DOHH2 (cell line): ENCODE measurements around the gene PDE9A.

Source experiments
- H3F3A ChIP-seq: fragments of 200-600 bp; sonication (generic), shearing (Covaris generic); 2 replicates; pipeline ENCODE4 v1.6.0; 2016; ENCODE audit warnings: antibody characterized with exemption, mild to moderate bottlenecking; ENCODE audit not compliant: control insufficient read depth, insufficient read depth
- H3K27ac ChIP-seq: fragments of 200-600 bp; sonication (generic); 2 replicates; pipeline ENCODE4 v1.5.1; 2014; ENCODE audit warnings: low read depth, mild to moderate bottlenecking, low read length, moderate library complexity
- H3K27me3 ChIP-seq: fragments of 200-600 bp; sonication (generic); 2 replicates; pipeline ENCODE4 v1.6.1; 2014; ENCODE audit warnings: mild to moderate bottlenecking, low read length, mixed read lengths; ENCODE audit not compliant: control insufficient read depth
- H3K36me3 ChIP-seq: fragments of 200-600 bp; sonication (generic); 2 replicates; pipeline ENCODE4 v1.6.1; 2014; ENCODE audit warnings: mild to moderate bottlenecking, low read length, moderate library complexity, mixed read lengths; ENCODE audit not compliant: control insufficient read depth
- H3K4me1 ChIP-seq: fragments of 200-600 bp; sonication (generic); 2 replicates; pipeline ENCODE4 v1.6.1; 2014; ENCODE audit warnings: mild to moderate bottlenecking, low read length, mixed read lengths; ENCODE audit not compliant: control insufficient read depth
- H3K4me2 ChIP-seq: fragments of 200-600 bp; sonication (generic); 2 replicates; pipeline ENCODE4 v1.6.0; 2014; ENCODE audit warnings: mild to moderate bottlenecking, low read length, moderate library complexity
- H3K4me3 ChIP-seq: fragments of 200-600 bp; sonication (generic); 2 replicates; pipeline ENCODE4 v1.5.1; 2014; ENCODE audit warnings: mild to moderate bottlenecking, low read length, mixed read lengths
- H3K79me2 ChIP-seq: fragments of 200-600 bp; sonication (generic); 2 replicates; pipeline ENCODE4 v1.6.1; 2014; ENCODE audit warnings: mild to moderate bottlenecking, low read length, mixed read lengths; ENCODE audit not compliant: control insufficient read depth
- H3K9me2 ChIP-seq: fragments of 200-600 bp; sonication (generic); replicated peaks from 2 replicates; pipeline ENCODE4 v1.6.1; 2014; ENCODE audit warnings: mild to moderate bottlenecking, low read length, mixed read lengths; ENCODE audit not compliant: control insufficient read depth
- H3K9me3 ChIP-seq: fragments of 200-600 bp; sonication (generic); 2 replicates; pipeline ENCODE4 v1.6.1; 2014; ENCODE audit warnings: antibody characterized with exemption, low read length, mixed read lengths; ENCODE audit not compliant: control insufficient read depth, insufficient read depth
- H4K20me1 ChIP-seq: fragments of 200-600 bp; sonication (generic); 2 replicates; pipeline ENCODE4 v1.6.0; 2014; ENCODE audit warnings: low read depth, mild to moderate bottlenecking, antibody characterized with exemption, low read length, moderate library complexity; ENCODE audit not compliant: control insufficient read depth, insufficient read depth
- EZH2phosphoT487 ChIP-seq: fragments of 200-600 bp; sonication (generic); IDR thresholded peaks from 2 replicates; pipeline ENCODE4 v1.6.1; 2017; ENCODE audit warnings: borderline replicate concordance, mild to moderate bottlenecking, antibody characterized with exemption, low read length, moderate library complexity, mixed read lengths
- TF ChIP-seq, protein P1 (sequence below): fragments of 200-600 bp; sonication (generic); IDR thresholded peaks from one replicate; pipeline ENCODE4 v1.5.1; 2014; ENCODE audit warnings: antibody characterized with exemption, mild to moderate bottlenecking, low read depth, low read length; ENCODE audit not compliant: poor library complexity, severe bottlenecking

The PDE9A gene

DNA sequence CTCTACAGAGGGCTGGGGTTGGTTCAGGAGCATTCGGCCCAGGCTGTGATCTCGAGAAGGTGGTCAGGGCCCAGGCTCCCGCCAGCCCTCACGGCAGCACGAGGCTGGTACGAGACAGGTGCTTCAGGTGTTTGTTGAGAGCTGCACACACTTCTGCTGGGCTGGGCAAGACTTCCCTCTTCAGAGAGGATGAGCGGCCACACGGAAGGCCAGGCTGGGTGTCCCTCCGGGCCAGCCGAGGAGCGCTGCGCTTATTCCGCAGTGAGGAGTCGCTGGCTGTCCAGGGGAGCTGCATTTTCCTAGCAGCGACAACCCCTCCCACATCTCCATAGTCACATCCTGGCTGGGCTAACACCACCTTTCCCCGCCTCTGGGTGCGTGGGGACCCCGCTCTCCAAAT, 50.5 kb downstream of the PDE9A start:
- Histone ChIP-seq H3K9me2 (no peaks in the 10 kb centered on the region), H4K20me1 (no peaks in the 10 kb centered on the region), H3K27ac (no peak overlapping the region), H3K4me2 (no peak overlapping the region), H3K4me1 (no peaks in the 10 kb centered on the region), H3K36me3 (peaks cover 3% of the 10 kb centered on the region; the same call in 1 of the 2 replicates), H3K27me3 (no peaks in the 10 kb centered on the region), H3K4me3 (no peak overlapping the region), H3K79me2 (no peaks in the 10 kb centered on the region), H3F3A (no peaks in the 10 kb centered on the region), H3K9me3 (no peaks in the 10 kb centered on the region)
- TF ChIP-seq EZH2phosphoT487, result no peak
- TF ChIP-seq, protein P1, sequence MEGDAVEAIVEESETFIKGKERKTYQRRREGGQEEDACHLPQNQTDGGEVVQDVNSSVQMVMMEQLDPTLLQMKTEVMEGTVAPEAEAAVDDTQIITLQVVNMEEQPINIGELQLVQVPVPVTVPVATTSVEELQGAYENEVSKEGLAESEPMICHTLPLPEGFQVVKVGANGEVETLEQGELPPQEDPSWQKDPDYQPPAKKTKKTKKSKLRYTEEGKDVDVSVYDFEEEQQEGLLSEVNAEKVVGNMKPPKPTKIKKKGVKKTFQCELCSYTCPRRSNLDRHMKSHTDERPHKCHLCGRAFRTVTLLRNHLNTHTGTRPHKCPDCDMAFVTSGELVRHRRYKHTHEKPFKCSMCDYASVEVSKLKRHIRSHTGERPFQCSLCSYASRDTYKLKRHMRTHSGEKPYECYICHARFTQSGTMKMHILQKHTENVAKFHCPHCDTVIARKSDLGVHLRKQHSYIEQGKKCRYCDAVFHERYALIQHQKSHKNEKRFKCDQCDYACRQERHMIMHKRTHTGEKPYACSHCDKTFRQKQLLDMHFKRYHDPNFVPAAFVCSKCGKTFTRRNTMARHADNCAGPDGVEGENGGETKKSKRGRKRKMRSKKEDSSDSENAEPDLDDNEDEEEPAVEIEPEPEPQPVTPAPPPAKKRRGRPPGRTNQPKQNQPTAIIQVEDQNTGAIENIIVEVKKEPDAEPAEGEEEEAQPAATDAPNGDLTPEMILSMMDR, result no peak

DNA sequence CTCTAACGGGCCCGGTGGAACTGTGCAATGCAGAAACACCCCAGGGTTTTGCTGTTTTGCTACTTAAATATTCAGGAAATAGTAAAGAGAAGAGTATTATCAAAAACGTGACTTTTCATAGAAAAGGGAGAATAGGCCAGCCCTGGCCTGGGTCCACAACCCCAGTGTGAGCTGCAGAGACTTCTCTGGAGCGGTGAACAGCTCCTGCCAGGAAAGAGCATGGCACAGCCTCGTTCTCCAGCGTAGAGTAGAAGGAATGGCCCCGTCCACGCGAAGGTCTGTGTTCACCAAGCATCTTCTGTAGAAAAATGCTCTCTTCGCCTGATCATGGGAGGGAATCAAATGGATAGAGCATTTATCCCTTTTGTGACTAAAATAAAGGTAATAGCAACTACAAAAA, 51.4 kb downstream of the PDE9A start:
- Histone ChIP-seq H3F3A (no peaks in the 10 kb centered on the region), H3K9me3 (no peaks in the 10 kb centered on the region), H3K27me3 (no peaks in the 10 kb centered on the region), H3K4me3 (no peak overlapping the region), H3K4me1 (no peaks in the 10 kb centered on the region), H3K79me2 (no peaks in the 10 kb centered on the region), H4K20me1 (no peaks in the 10 kb centered on the region), H3K4me2 (no peak overlapping the region), H3K36me3 (peaks cover 3% of the 10 kb centered on the region; the same call in 1 of the 2 replicates), H3K27ac (no peak overlapping the region), H3K9me2 (no peaks in the 10 kb centered on the region)
- TF ChIP-seq, protein P1, result no peak
- no peak for TF ChIP-seq EZH2phosphoT487

DNA sequence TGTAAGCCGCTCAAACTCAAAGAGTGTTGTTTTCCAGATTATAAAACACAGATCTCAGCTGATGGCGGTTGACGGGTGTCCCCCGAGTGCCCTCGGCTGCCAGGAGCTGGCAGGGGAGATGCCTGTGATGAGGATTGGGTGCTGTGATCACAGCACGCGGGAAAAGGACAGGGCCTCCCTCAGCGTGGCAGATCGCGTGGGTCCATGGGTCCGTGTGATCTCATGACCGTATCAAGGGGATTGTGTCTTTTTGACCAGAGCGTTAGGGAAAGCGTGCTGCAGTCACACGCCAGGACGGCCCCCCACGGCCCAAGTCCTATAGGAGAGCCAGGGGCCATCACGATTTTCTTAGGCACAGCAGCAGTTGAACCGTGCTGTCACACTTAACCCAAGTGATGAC, 51.9 kb downstream of the PDE9A start:
- no peak for TF ChIP-seq EZH2phosphoT487

DNA sequence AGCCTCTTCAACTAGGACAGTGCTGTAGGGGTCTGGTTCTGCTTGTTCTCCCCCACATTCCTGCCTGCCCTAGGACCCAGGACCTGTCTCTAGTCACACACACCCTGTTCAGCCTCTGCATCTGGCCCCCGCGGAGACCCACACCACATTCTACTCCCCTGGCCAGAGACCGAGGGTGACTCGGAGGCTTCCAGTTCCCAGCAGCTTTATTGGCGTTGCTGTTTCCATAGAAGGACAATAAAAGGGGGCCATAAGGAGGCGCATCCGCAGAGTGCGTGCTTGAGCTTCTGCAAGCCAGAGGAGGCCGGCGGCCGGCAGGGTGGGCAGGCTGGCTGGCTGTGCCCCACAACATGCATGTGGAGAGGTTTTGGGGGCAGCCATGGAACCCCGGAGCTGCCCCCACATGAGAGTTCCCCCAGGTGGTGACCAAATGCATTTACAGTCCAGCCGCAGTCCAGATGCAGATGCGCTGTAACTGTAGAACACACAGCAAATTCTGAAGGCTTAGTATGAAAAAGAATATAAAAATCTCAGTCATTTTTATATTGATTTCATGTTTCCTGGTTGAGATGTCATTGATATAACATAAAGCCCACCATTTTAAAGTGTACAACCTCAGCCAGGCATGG, 52.4 kb downstream of the PDE9A start:
- Histone ChIP-seq H3K27me3 (no peaks in the 10 kb centered on the region), H3K79me2 (no peaks in the 10 kb centered on the region), H3K9me3 (no peaks in the 10 kb centered on the region)

More for the DNA sequence above, 51.9 kb downstream of the PDE9A start:
- Histone ChIP-seq H3K27ac (no peak overlapping the region), H3K4me3 (no peak overlapping the region), H3K9me2 (no peaks in the 10 kb centered on the region), H4K20me1 (no peaks in the 10 kb centered on the region), H3F3A (no peaks in the 10 kb centered on the region), H3K4me1 (no peaks in the 10 kb centered on the region), H3K36me3 (peaks cover 3% of the 10 kb centered on the region; the same call in 1 of the 2 replicates), H3K4me2 (no peak overlapping the region), H3K79me2 (no peaks in the 10 kb centered on the region), H3K9me3 (no peaks in the 10 kb centered on the region), H3K27me3 (no peaks in the 10 kb centered on the region)

More for the DNA sequence above, 52.4 kb downstream of the PDE9A start:
- Histone ChIP-seq H3K36me3 (no peaks in the 10 kb centered on the region), H3K4me2 (no peak overlapping the region), H3K4me1 (no peaks in the 10 kb centered on the region), H3K4me3 (no peak overlapping the region), H3F3A (no peaks in the 10 kb centered on the region), H3K27ac (no peak overlapping the region), H4K20me1 (no peaks in the 10 kb centered on the region), H3K9me2 (no peaks in the 10 kb centered on the region)
- TF ChIP-seq, protein P1, result no peak
- TF ChIP-seq EZH2phosphoT487, result no peak
